Suprapubic skin (tissue), 3 donors: ENCODE data around the gene NTN4.

Experiments used
- CTCF ChIP-seq, 2 donors: fragments of 200-600 bp in 1 of 2; fragments of 450-650 bp in 1 of 2; sonication (generic) in 1 of 2; IDR thresholded peaks; one replicate each; pipeline ENCODE4 v1.5.1; 2016 to 2019; ENCODE audit warnings: antibody characterized with exemption in 2 of 2, mild to moderate bottlenecking in 1 of 2, moderate library complexity in 1 of 2
- POLR2AphosphoS5 ChIP-seq, 3 donors: sonication (generic); formaldehyde crosslinking; IDR thresholded peaks; one replicate each; pipeline ENCODE4 v1.6.1; 2017; ENCODE audit warnings: antibody characterized with exemption in 3 of 3

- TF ChIP-seq CTCF (IDR thresholded peaks at IDR 0.05) (no peak), POLR2AphosphoS5 (IDR thresholded peaks at IDR 0.05) (no peak)
Measured at GRCh38 chr12:95640516-95640915, 150.0 kb downstream of the NTN4 start.
